ENCODE measurements around the gene PHC3. TPM values are rescaled to one million over a fixed set of nuclear protein-coding genes. Genes with fewer than 3 reads are reported as not detected.
A peak's percentile ranks its signal among the peaks of the same experiment; 100 is the strongest.

Gene PHC3
- total RNA-seq, 1 donor from 2014 or later: 105 TPM

DNA sequence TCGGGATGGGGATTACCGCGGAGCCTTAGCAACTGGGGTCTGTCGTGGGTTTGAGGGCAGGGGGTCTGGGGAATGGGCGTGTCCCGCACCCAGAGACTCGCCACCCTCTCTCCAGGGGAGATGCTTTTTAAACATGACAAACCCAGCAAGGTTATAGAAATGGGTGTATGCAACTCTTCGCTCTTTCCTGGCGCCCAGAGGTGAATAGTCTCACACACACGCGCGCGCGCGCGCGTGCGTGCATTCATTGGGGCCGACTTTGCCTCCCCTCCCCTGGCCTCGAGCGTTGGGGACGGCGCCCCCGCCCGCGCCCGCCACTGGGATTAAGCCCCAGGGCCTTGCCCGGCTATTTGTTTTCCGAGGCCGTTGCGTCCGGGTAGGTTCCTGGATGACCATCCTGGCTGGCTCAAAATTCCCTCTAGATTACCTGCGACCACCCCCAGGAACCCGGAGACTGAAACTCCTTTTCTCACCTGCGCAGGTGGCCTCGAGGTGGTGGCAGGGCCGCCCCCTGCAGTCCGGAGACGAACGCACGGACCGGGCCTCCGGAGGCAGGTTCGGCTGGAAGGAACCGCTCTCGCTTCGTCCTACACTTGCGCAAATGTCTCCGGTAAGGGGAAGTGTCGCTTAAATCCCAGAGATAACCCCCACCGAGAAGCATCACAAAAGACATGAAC lies 143.0 kb downstream of the PHC3 start:
- ChIA-PET POLR2A (interaction anchor here (0.6 to 3.0 kb wide), 19 partner anchors 14 to 319 kb away, joined by 3 to 40 read pairs (median 3); partner anchors contain the start of gene SKIL), CTCF (interaction anchor here (0.8 to 2.6 kb wide), 6 partner anchors 15 to 338 kb away, joined by 3 to 13 read pairs (median 3); no protein-coding TSS in a partner anchor)
- TF ChIP-seq, protein P1, sequence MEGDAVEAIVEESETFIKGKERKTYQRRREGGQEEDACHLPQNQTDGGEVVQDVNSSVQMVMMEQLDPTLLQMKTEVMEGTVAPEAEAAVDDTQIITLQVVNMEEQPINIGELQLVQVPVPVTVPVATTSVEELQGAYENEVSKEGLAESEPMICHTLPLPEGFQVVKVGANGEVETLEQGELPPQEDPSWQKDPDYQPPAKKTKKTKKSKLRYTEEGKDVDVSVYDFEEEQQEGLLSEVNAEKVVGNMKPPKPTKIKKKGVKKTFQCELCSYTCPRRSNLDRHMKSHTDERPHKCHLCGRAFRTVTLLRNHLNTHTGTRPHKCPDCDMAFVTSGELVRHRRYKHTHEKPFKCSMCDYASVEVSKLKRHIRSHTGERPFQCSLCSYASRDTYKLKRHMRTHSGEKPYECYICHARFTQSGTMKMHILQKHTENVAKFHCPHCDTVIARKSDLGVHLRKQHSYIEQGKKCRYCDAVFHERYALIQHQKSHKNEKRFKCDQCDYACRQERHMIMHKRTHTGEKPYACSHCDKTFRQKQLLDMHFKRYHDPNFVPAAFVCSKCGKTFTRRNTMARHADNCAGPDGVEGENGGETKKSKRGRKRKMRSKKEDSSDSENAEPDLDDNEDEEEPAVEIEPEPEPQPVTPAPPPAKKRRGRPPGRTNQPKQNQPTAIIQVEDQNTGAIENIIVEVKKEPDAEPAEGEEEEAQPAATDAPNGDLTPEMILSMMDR (IDR thresholded peaks at IDR 0.05): no peak
- peak; percentile 32 for ATAC-seq (ENCODE audit: low read depth)
- Mint-ChIP-seq H3K27me3 (no peaks in the 10 kb centered on the region), H3K9me3 (no peaks in the 10 kb centered on the region), H3K27ac (peak overlapping the region; percentile 88), H3K4me3 (peak overlapping the region; percentile 93), H3K36me3 (ENCODE audit: low read depth) (peaks cover 18% of the 10 kb centered on the region), H3K4me1 (peaks cover 45% of the 10 kb centered on the region)
- peak; percentile 51 for DNase-seq
- intact Hi-C loops (cut with micrococcal nuclease): loop anchor here (1.0 to 5.0 kb wide), 4 partner anchors 108 to 891 kb away; partner anchors contain the start of gene PHC3

Other genes starting within 250 kb of the PHC3 start
- 140 and 165 TPM in 2 replicates for gene SEC62, start 214.9 kb downstream of the PHC3 start, total RNA-seq
- gene GPR160, start 143.7 kb downstream of the PHC3 start, total RNA-seq: 63.2 and 65.5 TPM in 2 replicates
- gene PRKCI, start 40.7 kb upstream of the PHC3 start, total RNA-seq: 6.6 and 6.9 TPM in 2 replicates
- 112 and 123 TPM in 2 replicates for gene SKIL, start 176.0 kb upstream of the PHC3 start, total RNA-seq
- gene CLDN11, start 237.1 kb upstream of the PHC3 start, total RNA-seq: 0.51 and 0.69 TPM in 2 replicates

Data from activated B cell treated with CpG ODN at 0.5 μM for 24 hours (primary cell).